ENCODE results near the gene CDH8.

CDH8 gene

GRCh38 chr16:61831351-61831917 lies 204.8 kb downstream of the CDH8 start:
- no peak for DNase-seq (ENCODE audit: extremely low spot score)
- ChIA-PET CTCF (no interaction called here), POLR2A (no interaction called here)
- no peak for TF ChIP-seq CTCF (IDR thresholded peaks at IDR 0.05; ENCODE audit: control extremely low read depth, extremely low read depth, low read depth, missing control alignments)

GRCh38 chr16:61829631-61830030 lies 206.6 kb downstream of the CDH8 start:
- POLR2A ChIA-PET: no interaction called here
- TF ChIP-seq CTCF (IDR thresholded peaks at IDR 0.05; ENCODE audit: control extremely low read depth, extremely low read depth, low read depth, missing control alignments): no peak
- no peak for DNase-seq (ENCODE audit: extremely low spot score)
- CTCF ChIA-PET: no interaction called here

- DNase-seq (ENCODE audit: extremely low spot score): no peak
- no peak for TF ChIP-seq CTCF (IDR thresholded peaks at IDR 0.05; ENCODE audit: control extremely low read depth, extremely low read depth, low read depth, missing control alignments)
- CTCF ChIA-PET: no interaction called here
- POLR2A ChIA-PET: no interaction called here
Observed at GRCh38 chr16:61823326-61823725, 212.9 kb downstream of the CDH8 start.

GRCh38 chr16:61820820-61821219 lies 215.4 kb downstream of the CDH8 start:
- CTCF ChIA-PET: no interaction called here
- POLR2A ChIA-PET: no interaction called here

GRCh38 chr16:61820398-61820797 lies 215.8 kb downstream of the CDH8 start:
- POLR2A ChIA-PET: no interaction called here

More at GRCh38 chr16:61820820-61821219, 215.4 kb downstream of the CDH8 start:
- no peak for DNase-seq (ENCODE audit: extremely low spot score)
- TF ChIP-seq CTCF (IDR thresholded peaks at IDR 0.05; ENCODE audit: control extremely low read depth, extremely low read depth, low read depth, missing control alignments): no peak

GRCh38 chr16:61818850-61819249 lies 217.4 kb downstream of the CDH8 start:
- no peak for TF ChIP-seq CTCF (IDR thresholded peaks at IDR 0.05; ENCODE audit: control extremely low read depth, extremely low read depth, low read depth, missing control alignments)
- POLR2A ChIA-PET: no interaction called here
- CTCF ChIA-PET: no interaction called here
- DNase-seq (ENCODE audit: extremely low spot score): no peak

More at GRCh38 chr16:61820398-61820797, 215.8 kb downstream of the CDH8 start:
- TF ChIP-seq CTCF (IDR thresholded peaks at IDR 0.05; ENCODE audit: control extremely low read depth, extremely low read depth, low read depth, missing control alignments): no peak
- CTCF ChIA-PET: no interaction called here
- no peak for DNase-seq (ENCODE audit: extremely low spot score)

Data from GM10248 (cell line).